Neural cell (in vitro differentiated cells): ENCODE measurements around the gene SIM1. TPM values are rescaled to one million over a fixed set of nuclear protein-coding genes. Genes with fewer than 3 reads are reported as not detected.

Source experiments
- H2AFZ ChIP-seq: fragments of 200-600, 300-800 bp; sonication (generic), shearing (Covaris generic); 2 replicates; pipeline ENCODE4 v1.6.0; 2014; ENCODE audit warnings: low read depth, mild to moderate bottlenecking, antibody characterized with exemption, low read length, moderate library complexity
- H3F3A ChIP-seq: fragments of 200-600 bp; shearing (Covaris generic); 2 replicates; pipeline ENCODE4 v1.6.1; 2016; ENCODE audit warnings: mild to moderate bottlenecking, moderate library complexity, mixed read lengths, antibody characterized with exemption, low read length; ENCODE audit not compliant: insufficient read depth, poor library complexity, severe bottlenecking
- H3K27ac ChIP-seq: fragments of 200-600, 300-800 bp; sonication (generic), shearing (Covaris generic); 2 replicates; pipeline ENCODE4 v1.5.1; 2014; ENCODE audit warnings: mild to moderate bottlenecking, low read length, moderate library complexity
- H3K27me3 ChIP-seq: fragments of 300-800, 200-600 bp; sonication (generic), shearing (Covaris generic); 2 replicates; pipeline ENCODE4 v1.6.0; 2014; ENCODE audit warnings: mild to moderate bottlenecking, low read depth, low read length, moderate library complexity; ENCODE audit not compliant: insufficient read depth
- H3K36me3 ChIP-seq: fragments of 300-800, 200-600 bp; sonication (generic), shearing (Covaris generic); 2 replicates; pipeline ENCODE4 v1.5.1; 2014; ENCODE audit warnings: mild to moderate bottlenecking, antibody characterized with exemption, low read length, moderate library complexity; ENCODE audit not compliant: insufficient read depth
- H3K4me2 ChIP-seq: fragments of 300-800, 200-600 bp; sonication (generic), shearing (Covaris generic); 2 replicates; pipeline ENCODE4 v1.6.0; 2014; ENCODE audit warnings: mild to moderate bottlenecking, low read length
- H3K4me3 ChIP-seq: fragments of 300-800, 200-600 bp; sonication (generic), shearing (Covaris generic); 2 replicates; pipeline ENCODE4 v1.5.1; 2014; ENCODE audit warnings: mild to moderate bottlenecking, low read length, moderate library complexity
- H3K79me2 ChIP-seq: fragments of 200-600 bp; shearing (Covaris generic); replicated peaks from 2 replicates; pipeline ENCODE4 v1.6.0; 2014; ENCODE audit warnings: mild to moderate bottlenecking, low read length, moderate library complexity; ENCODE audit not compliant: insufficient read depth
- H3K9ac ChIP-seq: fragments of 300-800, 200-600 bp; sonication (generic), shearing (Covaris generic); 2 replicates; pipeline ENCODE4 v1.6.1; 2016; ENCODE audit warnings: mild to moderate bottlenecking, low read length, mixed read lengths
- H3K9me2 ChIP-seq: fragments of 200-600 bp; shearing (Covaris generic); 2 replicates; pipeline ENCODE4 v1.6.1; 2016; ENCODE audit warnings: mild to moderate bottlenecking, low read length, mixed read lengths; ENCODE audit not compliant: insufficient read depth
- H3K9me3 ChIP-seq: fragments of 200-600, 300-800 bp; sonication (generic), shearing (Covaris generic); 2 replicates; pipeline ENCODE4 v1.6.1; 2016; ENCODE audit warnings: mild to moderate bottlenecking, mixed run types, low read length, moderate library complexity, mixed read lengths
- H4K20me1 ChIP-seq: fragments of 200-600 bp; shearing (Covaris generic); 2 replicates; pipeline ENCODE4 v1.6.1; 2016; ENCODE audit warnings: mild to moderate bottlenecking, mixed run types; ENCODE audit not compliant: insufficient read depth
- CTCF ChIP-seq: fragments of 450-650 bp; IDR thresholded peaks from 2 replicates; pipeline ENCODE4 v1.5.1; 2014; ENCODE audit warnings: antibody characterized with exemption, mild to moderate bottlenecking, moderate library complexity; ENCODE audit not compliant: poor library complexity, severe bottlenecking
- EP300 ChIP-seq: fragments of 450-650 bp; conservative IDR thresholded peaks from 2 replicates; pipeline ENCODE4 v1.6.1; 2014; ENCODE audit warnings: antibody characterized with exemption, mild to moderate bottlenecking, moderate library complexity; ENCODE audit not compliant: poor library complexity, severe bottlenecking
- EZH2 ChIP-seq: fragments of 200-600, 300-800 bp; shearing (Covaris generic), sonication (generic); IDR thresholded peaks from 2 replicates; pipeline ENCODE4 v1.6.1; 2014; ENCODE audit warnings: antibody characterized with exemption, low read length, borderline replicate concordance, mild to moderate bottlenecking; ENCODE audit not compliant: insufficient read depth, poor library complexity, severe bottlenecking
- MXI1 ChIP-seq: fragments of 450-650 bp; conservative IDR thresholded peaks from 2 replicates; pipeline ENCODE4 v1.6.1; 2014; ENCODE audit warnings: antibody characterized with exemption, mild to moderate bottlenecking; ENCODE audit not compliant: poor library complexity, severe bottlenecking
- POLR2AphosphoS5 ChIP-seq: IDR thresholded peaks from 2 replicates; pipeline ENCODE4 v1.6.1; 2012
- RAD21 ChIP-seq: fragments of 450-650 bp; conservative IDR thresholded peaks from 2 replicates; pipeline ENCODE4 v1.6.1; 2014; ENCODE audit warnings: antibody characterized with exemption, mild to moderate bottlenecking, moderate library complexity
- REST ChIP-seq: IDR thresholded peaks from 2 replicates; pipeline ENCODE4 v1.6.1; 2012; ENCODE audit warnings: borderline replicate concordance
- SMC3 ChIP-seq: fragments of 450-650 bp; conservative IDR thresholded peaks from 2 replicates; pipeline ENCODE4 v1.6.1; 2014; ENCODE audit warnings: antibody characterized with exemption, mild to moderate bottlenecking, moderate library complexity; ENCODE audit not compliant: poor library complexity
- TAF1 ChIP-seq: IDR thresholded peaks from 2 replicates; pipeline ENCODE4 v1.6.1; 2012; ENCODE audit warnings: low read depth
- polyA plus RNA-seq: library from polyadenylated mRNA; depleted of rRNA; stranded (reverse); fragments of >200 nt; gene quantifications from 2 replicates; pipeline ENCODE4 v1.2.3, GENCODE V29; 2014

The SIM1 gene
- polyA plus RNA-seq, 1 donor from 2014 or later, result not detected

- no peaks in the 10 kb centered on the region for H3K9me2 ChIP-seq
- H3K4me2 ChIP-seq, result no peak overlapping the region
- H3K9me3 ChIP-seq, result no peaks in the 10 kb centered on the region
- H3K79me2 ChIP-seq, result no peaks in the 10 kb centered on the region
- H3K9ac ChIP-seq, result no peak overlapping the region
- H3K27ac ChIP-seq, result no peak overlapping the region
- no peaks in the 10 kb centered on the region for H3K36me3 ChIP-seq
- H3F3A ChIP-seq, result no peaks in the 10 kb centered on the region
- H2AFZ ChIP-seq, result no peak overlapping the region
- no peak for TF ChIP-seq EZH2
- no peak for TF ChIP-seq REST
- TF ChIP-seq RAD21, result no peak
- TF ChIP-seq CTCF, result no peak
- no peak for TF ChIP-seq POLR2AphosphoS5
- TF ChIP-seq SMC3, result no peak
- TF ChIP-seq EP300, result no peak
- TF ChIP-seq MXI1, result no peak
- no peak for TF ChIP-seq TAF1
- H3K4me3 ChIP-seq, result no peak overlapping the region
- no peaks in the 10 kb centered on the region for H4K20me1 ChIP-seq
- no peaks in the 10 kb centered on the region for H3K27me3 ChIP-seq
These were observed 38.5 kb upstream of the SIM1 start for GRCh38 chr6:100503043-100503705.

- TF ChIP-seq TAF1, result no peak
- no peak for TF ChIP-seq RAD21
- TF ChIP-seq MXI1, result no peak
- TF ChIP-seq EP300, result no peak
- TF ChIP-seq SMC3, result no peak
- TF ChIP-seq CTCF, result no peak
- no peak for TF ChIP-seq EZH2
- Histone ChIP-seq H3K9me3 (no peaks in the 10 kb centered on the region), H3K36me3 (no peaks in the 10 kb centered on the region), H3K79me2 (no peaks in the 10 kb centered on the region), H3F3A (no peaks in the 10 kb centered on the region), H3K4me3 (no peak overlapping the region), H3K9ac (no peak overlapping the region), H2AFZ (no peak overlapping the region), H3K9me2 (no peaks in the 10 kb centered on the region), H3K27me3 (no peaks in the 10 kb centered on the region), H4K20me1 (no peaks in the 10 kb centered on the region), H3K4me2 (peak overlapping the region; percentile 5), H3K27ac (no peak overlapping the region)
These were observed 28.6 kb upstream of the SIM1 start for GRCh38 chr6:100493206-100493888.
